H1 (cell line): Measurements from ENCODE around the gene MAP10. TPM values are rescaled to one million over a fixed set of nuclear protein-coding genes. Genes with fewer than 3 reads are reported as not detected.

Source experiments
- BRCA1 ChIP-seq: IDR thresholded peaks from 2 replicates; pipeline ENCODE4 v1.6.1; 2012; ENCODE audit warnings: low read depth, low read length, improper control_type of control experiment
- KDM5A ChIP-seq: fragments of 200-600 bp; IDR thresholded peaks from 2 replicates; pipeline ENCODE4 v1.7.1; 2012; ENCODE audit warnings: mild to moderate bottlenecking, low read length, inconsistent platforms, mixed read lengths
- MAFK ChIP-seq: IDR thresholded peaks from 2 replicates; pipeline ENCODE4 v1.6.1; 2012; ENCODE audit warnings: low read depth, mild to moderate bottlenecking, improper control_type of control experiment, low read length
- PHF8 ChIP-seq: fragments of 200-600 bp; sonication (generic); conservative IDR thresholded peaks from 2 replicates; pipeline ENCODE4 v1.7.1; 2012; ENCODE audit warnings: low read depth, mild to moderate bottlenecking, inconsistent platforms, low read length, moderate library complexity
- POLR2A ChIP-seq, 2 experiments: IDR thresholded peaks; 1 replicate in 1 of 2; 2 replicates in 1 of 2; pipeline ENCODE4 v1.6.1; 2011; ENCODE audit warnings: low read depth in 2 of 2, low read length in 2 of 2, mild to moderate bottlenecking in 2 of 2; ENCODE audit errors: control extremely low read depth in 1 of 2
- SIN3A ChIP-seq, 2 experiments: IDR thresholded peaks in 1 of 2; conservative IDR thresholded peaks in 1 of 2; 2 replicates each; pipeline ENCODE4 v1.6.1; 2011 to 2012; ENCODE audit warnings: low read length in 2 of 2, improper control_type of control experiment in 1 of 2, low read depth in 1 of 2, mild to moderate bottlenecking in 1 of 2
- polyA plus RNA-seq, 7 experiments: library from polyadenylated mRNA; depleted of rRNA in 3 of 7; stranded (reverse) in 5 of 7; unstranded in 2 of 7; fragments of >200 nt in 5 of 7; fragments of 200-250 nt in 2 of 7; gene quantifications; 1 replicate in 5 of 7; 2 replicates in 1 of 7; 4 replicates in 1 of 7; pipeline versions ENCODE4 v1.2.1 to v1.2.3, GENCODE V29; 2011 to 2013; ENCODE audit warnings: missing spikeins in 2 of 7, mixed read lengths in 2 of 7
- total RNA-seq: library from RNA; stranded (reverse); fragmentation: NEBNext Ultra II Directional; extraction: Animal tissue kit (Norgen Biotek cat#: 25700); gene quantifications from 2 replicates; pipeline ENCODE4 v1.2.1, GENCODE V29; 2021
- TF ChIP-seq, protein P1 (sequence below): fragments of 300-600 bp; sonication (generic); IDR thresholded peaks from 2 replicates; pipeline ENCODE4 v1.7.1; 2012; ENCODE audit warnings: low read length, moderate library complexity, mild to moderate bottlenecking, inconsistent platforms; ENCODE audit not compliant: insufficient replicate concordance
- TF ChIP-seq, protein P2 (sequence below), 3 experiments: IDR thresholded peaks; 1 replicate in 2 of 3; 2 replicates in 1 of 3; pipeline versions ENCODE4 v1.5.1 to v1.6.1; 2011; ENCODE audit warnings: low read length in 3 of 3, mild to moderate bottlenecking in 3 of 3, inconsistent platforms in 2 of 3, low read depth in 1 of 3, moderate library complexity in 1 of 3; ENCODE audit not compliant: insufficient read depth in 1 of 3; ENCODE audit errors: control extremely low read depth in 1 of 3
- TF ChIP-seq, protein P3 (sequence below): IDR thresholded peaks from 2 replicates; pipeline ENCODE4 v1.6.1; 2012; ENCODE audit warnings: inconsistent platforms

Gene MAP10
- total and polyA plus RNA-seq, 2 of the 8 experiments (the other 6 are each of a cell fraction or from before 2014, with no cell fraction given), result 1.5 to 3.5 TPM

DNA sequence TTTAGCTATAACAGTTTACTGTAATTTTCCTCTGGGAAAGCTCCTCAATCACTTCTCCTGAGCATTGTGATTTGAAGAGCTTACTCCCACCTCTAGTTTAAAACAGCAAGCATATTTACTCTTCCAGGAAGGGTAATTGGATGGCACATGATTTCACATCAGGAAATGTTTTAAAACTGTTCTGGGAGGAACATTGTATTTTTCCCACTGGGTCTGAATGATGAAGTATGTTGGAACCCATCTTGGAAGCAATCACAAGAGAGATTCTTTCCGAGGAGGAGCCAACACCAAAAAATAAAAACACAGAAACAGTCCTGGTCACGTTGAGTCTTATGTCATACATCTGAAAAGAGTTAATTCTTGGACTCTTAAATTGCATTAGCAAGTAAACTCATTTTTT is 17.3 kb downstream of the MAP10 start (continued):
- TF ChIP-seq, protein P1, sequence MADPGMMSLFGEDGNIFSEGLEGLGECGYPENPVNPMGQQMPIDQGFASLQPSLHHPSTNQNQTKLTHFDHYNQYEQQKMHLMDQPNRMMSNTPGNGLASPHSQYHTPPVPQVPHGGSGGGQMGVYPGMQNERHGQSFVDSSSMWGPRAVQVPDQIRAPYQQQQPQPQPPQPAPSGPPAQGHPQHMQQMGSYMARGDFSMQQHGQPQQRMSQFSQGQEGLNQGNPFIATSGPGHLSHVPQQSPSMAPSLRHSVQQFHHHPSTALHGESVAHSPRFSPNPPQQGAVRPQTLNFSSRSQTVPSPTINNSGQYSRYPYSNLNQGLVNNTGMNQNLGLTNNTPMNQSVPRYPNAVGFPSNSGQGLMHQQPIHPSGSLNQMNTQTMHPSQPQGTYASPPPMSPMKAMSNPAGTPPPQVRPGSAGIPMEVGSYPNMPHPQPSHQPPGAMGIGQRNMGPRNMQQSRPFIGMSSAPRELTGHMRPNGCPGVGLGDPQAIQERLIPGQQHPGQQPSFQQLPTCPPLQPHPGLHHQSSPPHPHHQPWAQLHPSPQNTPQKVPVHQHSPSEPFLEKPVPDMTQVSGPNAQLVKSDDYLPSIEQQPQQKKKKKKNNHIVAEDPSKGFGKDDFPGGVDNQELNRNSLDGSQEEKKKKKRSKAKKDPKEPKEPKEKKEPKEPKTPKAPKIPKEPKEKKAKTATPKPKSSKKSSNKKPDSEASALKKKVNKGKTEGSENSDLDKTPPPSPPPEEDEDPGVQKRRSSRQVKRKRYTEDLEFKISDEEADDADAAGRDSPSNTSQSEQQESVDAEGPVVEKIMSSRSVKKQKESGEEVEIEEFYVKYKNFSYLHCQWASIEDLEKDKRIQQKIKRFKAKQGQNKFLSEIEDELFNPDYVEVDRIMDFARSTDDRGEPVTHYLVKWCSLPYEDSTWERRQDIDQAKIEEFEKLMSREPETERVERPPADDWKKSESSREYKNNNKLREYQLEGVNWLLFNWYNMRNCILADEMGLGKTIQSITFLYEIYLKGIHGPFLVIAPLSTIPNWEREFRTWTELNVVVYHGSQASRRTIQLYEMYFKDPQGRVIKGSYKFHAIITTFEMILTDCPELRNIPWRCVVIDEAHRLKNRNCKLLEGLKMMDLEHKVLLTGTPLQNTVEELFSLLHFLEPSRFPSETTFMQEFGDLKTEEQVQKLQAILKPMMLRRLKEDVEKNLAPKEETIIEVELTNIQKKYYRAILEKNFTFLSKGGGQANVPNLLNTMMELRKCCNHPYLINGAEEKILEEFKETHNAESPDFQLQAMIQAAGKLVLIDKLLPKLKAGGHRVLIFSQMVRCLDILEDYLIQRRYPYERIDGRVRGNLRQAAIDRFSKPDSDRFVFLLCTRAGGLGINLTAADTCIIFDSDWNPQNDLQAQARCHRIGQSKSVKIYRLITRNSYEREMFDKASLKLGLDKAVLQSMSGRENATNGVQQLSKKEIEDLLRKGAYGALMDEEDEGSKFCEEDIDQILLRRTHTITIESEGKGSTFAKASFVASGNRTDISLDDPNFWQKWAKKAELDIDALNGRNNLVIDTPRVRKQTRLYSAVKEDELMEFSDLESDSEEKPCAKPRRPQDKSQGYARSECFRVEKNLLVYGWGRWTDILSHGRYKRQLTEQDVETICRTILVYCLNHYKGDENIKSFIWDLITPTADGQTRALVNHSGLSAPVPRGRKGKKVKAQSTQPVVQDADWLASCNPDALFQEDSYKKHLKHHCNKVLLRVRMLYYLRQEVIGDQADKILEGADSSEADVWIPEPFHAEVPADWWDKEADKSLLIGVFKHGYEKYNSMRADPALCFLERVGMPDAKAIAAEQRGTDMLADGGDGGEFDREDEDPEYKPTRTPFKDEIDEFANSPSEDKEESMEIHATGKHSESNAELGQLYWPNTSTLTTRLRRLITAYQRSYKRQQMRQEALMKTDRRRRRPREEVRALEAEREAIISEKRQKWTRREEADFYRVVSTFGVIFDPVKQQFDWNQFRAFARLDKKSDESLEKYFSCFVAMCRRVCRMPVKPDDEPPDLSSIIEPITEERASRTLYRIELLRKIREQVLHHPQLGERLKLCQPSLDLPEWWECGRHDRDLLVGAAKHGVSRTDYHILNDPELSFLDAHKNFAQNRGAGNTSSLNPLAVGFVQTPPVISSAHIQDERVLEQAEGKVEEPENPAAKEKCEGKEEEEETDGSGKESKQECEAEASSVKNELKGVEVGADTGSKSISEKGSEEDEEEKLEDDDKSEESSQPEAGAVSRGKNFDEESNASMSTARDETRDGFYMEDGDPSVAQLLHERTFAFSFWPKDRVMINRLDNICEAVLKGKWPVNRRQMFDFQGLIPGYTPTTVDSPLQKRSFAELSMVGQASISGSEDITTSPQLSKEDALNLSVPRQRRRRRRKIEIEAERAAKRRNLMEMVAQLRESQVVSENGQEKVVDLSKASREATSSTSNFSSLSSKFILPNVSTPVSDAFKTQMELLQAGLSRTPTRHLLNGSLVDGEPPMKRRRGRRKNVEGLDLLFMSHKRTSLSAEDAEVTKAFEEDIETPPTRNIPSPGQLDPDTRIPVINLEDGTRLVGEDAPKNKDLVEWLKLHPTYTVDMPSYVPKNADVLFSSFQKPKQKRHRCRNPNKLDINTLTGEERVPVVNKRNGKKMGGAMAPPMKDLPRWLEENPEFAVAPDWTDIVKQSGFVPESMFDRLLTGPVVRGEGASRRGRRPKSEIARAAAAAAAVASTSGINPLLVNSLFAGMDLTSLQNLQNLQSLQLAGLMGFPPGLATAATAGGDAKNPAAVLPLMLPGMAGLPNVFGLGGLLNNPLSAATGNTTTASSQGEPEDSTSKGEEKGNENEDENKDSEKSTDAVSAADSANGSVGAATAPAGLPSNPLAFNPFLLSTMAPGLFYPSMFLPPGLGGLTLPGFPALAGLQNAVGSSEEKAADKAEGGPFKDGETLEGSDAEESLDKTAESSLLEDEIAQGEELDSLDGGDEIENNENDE, result no peak
- TF ChIP-seq MAFK (no peak), POLR2A (IDR thresholded peaks at IDR 0.05; ENCODE audit: control extremely low read depth in 1 of 2, low read depth in 2 of 2, low read length in 2 of 2) (no peak), SIN3A (conservative IDR thresholded peaks at IDR 0.05 in 1 of 2, IDR thresholded peaks at IDR 0.05 in 1 of 2; ENCODE audit: low read depth in 1 of 2, low read length in 2 of 2) (no peak), BRCA1 (no peak), PHF8 (no peak), KDM5A (no peak)
- TF ChIP-seq, protein P2, sequence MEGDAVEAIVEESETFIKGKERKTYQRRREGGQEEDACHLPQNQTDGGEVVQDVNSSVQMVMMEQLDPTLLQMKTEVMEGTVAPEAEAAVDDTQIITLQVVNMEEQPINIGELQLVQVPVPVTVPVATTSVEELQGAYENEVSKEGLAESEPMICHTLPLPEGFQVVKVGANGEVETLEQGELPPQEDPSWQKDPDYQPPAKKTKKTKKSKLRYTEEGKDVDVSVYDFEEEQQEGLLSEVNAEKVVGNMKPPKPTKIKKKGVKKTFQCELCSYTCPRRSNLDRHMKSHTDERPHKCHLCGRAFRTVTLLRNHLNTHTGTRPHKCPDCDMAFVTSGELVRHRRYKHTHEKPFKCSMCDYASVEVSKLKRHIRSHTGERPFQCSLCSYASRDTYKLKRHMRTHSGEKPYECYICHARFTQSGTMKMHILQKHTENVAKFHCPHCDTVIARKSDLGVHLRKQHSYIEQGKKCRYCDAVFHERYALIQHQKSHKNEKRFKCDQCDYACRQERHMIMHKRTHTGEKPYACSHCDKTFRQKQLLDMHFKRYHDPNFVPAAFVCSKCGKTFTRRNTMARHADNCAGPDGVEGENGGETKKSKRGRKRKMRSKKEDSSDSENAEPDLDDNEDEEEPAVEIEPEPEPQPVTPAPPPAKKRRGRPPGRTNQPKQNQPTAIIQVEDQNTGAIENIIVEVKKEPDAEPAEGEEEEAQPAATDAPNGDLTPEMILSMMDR (IDR thresholded peaks at IDR 0.05; ENCODE audit: control extremely low read depth in 1 of 3, insufficient read depth in 1 of 3, low read depth in 1 of 3, low read length in 3 of 3), result no peak
- TF ChIP-seq, protein P3, sequence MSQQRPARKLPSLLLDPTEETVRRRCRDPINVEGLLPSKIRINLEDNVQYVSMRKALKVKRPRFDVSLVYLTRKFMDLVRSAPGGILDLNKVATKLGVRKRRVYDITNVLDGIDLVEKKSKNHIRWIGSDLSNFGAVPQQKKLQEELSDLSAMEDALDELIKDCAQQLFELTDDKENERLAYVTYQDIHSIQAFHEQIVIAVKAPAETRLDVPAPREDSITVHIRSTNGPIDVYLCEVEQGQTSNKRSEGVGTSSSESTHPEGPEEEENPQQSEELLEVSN, result no peak
